Measurements from ENCODE around the gene GATAD2A.

DNA sequence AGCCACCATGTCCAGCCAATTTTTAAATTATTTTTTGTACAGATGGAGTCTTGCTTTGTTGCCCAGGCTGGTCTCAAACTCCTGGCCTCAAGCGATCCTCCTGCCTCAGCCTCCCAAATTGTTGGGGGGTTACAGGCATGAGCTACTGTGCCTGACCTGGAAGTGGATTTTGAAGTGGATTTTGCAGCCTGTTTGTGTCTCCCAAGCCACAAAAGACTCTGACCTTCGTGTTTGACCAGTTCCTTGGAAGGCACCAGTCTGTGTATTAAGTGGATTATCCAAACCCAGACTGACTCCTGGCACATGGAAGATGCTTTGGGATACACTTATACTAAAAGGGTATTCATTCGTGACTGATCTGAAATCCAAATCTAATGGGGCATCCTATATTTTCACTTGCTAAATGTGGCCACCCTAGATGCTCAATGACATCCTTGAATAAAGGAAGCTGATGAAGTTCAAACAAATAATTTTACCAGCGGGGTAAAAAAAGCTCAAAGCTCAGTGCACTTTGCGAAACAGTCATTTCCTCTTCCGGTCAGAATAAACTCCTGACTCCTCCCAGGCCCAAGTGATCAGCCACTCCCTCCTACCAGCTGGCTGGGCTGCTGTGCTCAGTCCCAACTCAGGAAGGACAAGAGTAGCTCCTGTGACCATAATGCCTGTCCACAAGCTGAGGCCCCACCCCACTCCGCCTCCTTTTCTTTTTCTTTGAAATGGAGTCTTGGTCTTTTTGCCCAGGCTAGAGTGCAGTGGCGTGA is 32.6 kb upstream of the GATAD2A start:
- TF ChIP-seq, protein P1, sequence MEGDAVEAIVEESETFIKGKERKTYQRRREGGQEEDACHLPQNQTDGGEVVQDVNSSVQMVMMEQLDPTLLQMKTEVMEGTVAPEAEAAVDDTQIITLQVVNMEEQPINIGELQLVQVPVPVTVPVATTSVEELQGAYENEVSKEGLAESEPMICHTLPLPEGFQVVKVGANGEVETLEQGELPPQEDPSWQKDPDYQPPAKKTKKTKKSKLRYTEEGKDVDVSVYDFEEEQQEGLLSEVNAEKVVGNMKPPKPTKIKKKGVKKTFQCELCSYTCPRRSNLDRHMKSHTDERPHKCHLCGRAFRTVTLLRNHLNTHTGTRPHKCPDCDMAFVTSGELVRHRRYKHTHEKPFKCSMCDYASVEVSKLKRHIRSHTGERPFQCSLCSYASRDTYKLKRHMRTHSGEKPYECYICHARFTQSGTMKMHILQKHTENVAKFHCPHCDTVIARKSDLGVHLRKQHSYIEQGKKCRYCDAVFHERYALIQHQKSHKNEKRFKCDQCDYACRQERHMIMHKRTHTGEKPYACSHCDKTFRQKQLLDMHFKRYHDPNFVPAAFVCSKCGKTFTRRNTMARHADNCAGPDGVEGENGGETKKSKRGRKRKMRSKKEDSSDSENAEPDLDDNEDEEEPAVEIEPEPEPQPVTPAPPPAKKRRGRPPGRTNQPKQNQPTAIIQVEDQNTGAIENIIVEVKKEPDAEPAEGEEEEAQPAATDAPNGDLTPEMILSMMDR (IDR thresholded peaks at IDR 0.05; ENCODE audit: insufficient read depth, low read depth, low read length), result no peak
- no peak for TF ChIP-seq EZH2 (IDR thresholded peaks at IDR 0.05; ENCODE audit: insufficient read depth, low read length)

All from astrocyte (in vitro differentiated cells and primary cell).